ENCODE results near the gene AP2A2.
"Not testable (repeated sequence)": the region's sequence is repeated elsewhere in the genome, so short reads cannot be mapped to it uniquely, and the experiment has no call there.

The AP2A2 gene

DNA sequence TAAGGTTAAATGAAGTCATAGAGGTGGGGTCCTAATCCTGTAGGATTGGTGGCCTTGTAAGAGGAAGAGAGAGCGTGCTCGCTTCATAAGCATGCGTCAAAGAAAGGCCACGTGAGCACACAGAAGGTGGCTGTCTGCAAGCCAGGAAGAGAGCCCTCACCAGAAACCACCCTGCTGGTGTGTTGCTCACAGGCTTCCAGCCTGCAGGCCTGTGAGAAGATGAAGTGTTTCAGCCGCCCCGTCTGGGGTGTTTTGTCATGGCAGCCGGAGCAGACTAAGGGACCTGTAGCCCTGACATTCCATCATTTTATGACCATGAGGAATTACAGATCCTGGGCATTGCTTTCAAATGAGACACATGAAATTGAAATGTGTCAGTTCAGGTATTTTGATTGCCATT, 32.4 kb downstream of the AP2A2 start:
- TF ChIP-seq CTCF (conservative IDR thresholded peaks at IDR 0.05; ENCODE audit: low read depth): no peak
- CTCF ChIA-PET: interaction anchor here (0.9 kb wide), 1 partner anchor 41 kb away, joined by 4 read pairs; no protein-coding TSS in a partner anchor
- H3K27ac ChIP-seq: no peak overlapping the region
- POLR2A ChIA-PET (ENCODE audit: low non-redundant PET): no interaction called here
- DNase-seq (ENCODE audit: low spot score): no peak

DNA sequence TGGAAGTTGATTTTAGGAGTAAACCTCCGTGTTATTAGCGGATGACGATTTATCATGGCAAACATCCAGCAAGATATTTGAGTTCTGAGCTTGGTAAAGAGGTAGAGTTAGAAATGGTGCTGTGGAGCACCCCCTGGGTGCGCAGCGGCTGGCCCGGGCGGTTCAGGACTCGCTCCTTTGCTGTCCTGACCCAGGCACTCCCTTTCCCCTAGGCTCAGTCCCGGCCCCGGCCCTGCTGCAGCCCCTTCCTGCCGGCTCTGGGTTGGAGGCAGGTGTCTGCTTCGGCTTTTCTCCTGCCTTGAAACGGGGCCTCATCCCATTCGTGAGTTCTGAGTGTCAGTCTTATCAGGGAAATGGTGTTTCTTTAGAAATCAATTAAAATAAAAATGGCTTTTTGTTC, 33.4 kb downstream of the AP2A2 start:
- 0 out of 2 replicates have a peak overlapping the region, but pooled peaks have one; percentile 29 for H3K27ac ChIP-seq
- ChIA-PET POLR2A (ENCODE audit: low non-redundant PET) (no interaction called here), CTCF (no interaction called here)
- DNase-seq (ENCODE audit: low spot score): no peak
- no peak for TF ChIP-seq CTCF (conservative IDR thresholded peaks at IDR 0.05; ENCODE audit: low read depth)

- H3K27ac ChIP-seq: no peak overlapping the region
- no peak for TF ChIP-seq CTCF (conservative IDR thresholded peaks at IDR 0.05; ENCODE audit: low read depth)
- POLR2A ChIA-PET (ENCODE audit: low non-redundant PET): no interaction called here
- CTCF ChIA-PET: interaction anchor here (0.6 kb wide), 1 partner anchor 30 kb away, joined by 5 read pairs; no protein-coding TSS in a partner anchor
- DNase-seq (ENCODE audit: low spot score): no peak
These were observed 33.9 kb downstream of the AP2A2 start for GRCh38 chr11:959608-960007.

DNA sequence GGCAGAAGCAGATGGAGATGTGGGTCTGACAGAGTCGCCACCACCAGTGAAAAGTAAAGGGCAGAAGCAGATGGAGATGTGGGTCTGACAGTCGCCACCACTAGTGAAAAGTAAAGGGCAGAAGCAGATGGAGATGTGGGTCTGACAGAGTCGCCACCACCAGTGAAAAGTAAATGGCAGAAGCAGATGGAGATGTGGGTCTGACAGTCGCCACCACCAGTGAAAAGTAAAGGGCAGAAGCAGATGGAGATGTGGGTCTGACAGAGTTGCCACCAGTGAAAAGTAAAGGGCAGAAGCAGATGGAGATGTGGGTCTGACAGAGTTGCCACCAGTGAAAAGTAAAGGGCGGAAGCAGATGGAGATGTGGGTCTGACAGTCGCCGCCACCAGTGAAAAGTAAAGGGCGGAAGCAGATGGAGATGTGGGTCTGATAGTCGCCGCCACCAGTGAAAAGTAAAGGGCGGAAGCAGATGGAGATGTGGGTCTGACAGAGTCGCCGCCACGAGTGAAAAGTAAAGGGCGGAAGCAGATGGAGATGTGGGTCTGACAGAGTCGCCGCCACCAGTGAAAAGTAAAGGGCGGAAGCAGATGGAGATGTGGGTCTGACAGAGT, 35.7 kb downstream of the AP2A2 start:
- CTCF ChIA-PET; DNase-seq (ENCODE audit: low spot score); H3K27ac ChIP-seq; POLR2A ChIA-PET (ENCODE audit: low non-redundant PET): not testable (repeated sequence)

DNA sequence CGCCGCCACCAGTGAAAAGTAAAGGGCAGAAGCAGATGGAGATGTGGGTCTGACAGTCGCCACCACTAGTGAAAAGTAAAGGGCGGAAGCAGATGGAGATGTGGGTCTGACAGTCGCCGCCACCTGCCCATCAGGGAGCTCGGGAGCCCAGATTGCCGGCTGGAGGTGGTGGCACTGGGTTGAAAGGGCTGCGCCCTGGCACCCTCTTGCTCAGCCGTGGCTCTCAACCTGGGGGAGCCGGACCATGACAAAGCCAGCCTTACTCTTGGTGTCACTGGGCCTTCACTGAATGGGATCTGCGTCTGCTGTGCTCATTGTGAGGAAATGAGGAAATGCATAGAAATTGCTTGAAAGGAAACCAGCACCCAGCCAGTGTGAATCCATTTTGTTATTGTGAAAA, 36.3 kb downstream of the AP2A2 start:
- no peak for DNase-seq (ENCODE audit: low spot score)
- TF ChIP-seq CTCF (conservative IDR thresholded peaks at IDR 0.05; ENCODE audit: low read depth): no peak
- CTCF ChIA-PET: no interaction called here
- POLR2A ChIA-PET (ENCODE audit: low non-redundant PET): no interaction called here
- H3K27ac ChIP-seq: no peak overlapping the region

DNA sequence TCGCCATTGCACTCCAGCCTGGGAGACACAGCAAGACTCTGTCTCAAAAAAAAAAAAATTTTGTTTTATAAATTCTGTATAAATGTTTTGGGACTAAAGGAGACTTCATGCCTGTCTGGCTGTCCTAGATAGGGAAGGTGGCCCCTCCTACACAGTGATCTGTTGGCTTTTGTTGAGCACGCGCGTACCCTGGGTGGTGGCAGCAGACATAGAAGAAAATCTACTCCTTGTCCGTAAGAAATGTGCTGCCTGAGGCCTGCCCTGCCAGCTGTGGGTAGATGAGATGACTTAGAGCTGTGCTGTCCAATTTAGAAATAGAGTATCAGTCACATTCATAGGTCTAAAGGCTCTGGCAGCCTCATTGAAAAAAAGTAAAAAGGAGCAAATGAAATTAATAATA, 37.0 kb downstream of the AP2A2 start:
- TF ChIP-seq CTCF (conservative IDR thresholded peaks at IDR 0.05; ENCODE audit: low read depth): no peak
- ChIA-PET POLR2A (ENCODE audit: low non-redundant PET) (no interaction called here), CTCF (no interaction called here)
- no peak for DNase-seq (ENCODE audit: low spot score)
- H3K27ac ChIP-seq: no peak overlapping the region

GRCh38 chr11:963852-964251, 38.2 kb downstream of the AP2A2 start:
- CTCF ChIA-PET: no interaction called here
- POLR2A ChIA-PET (ENCODE audit: low non-redundant PET): no interaction called here
- H3K27ac ChIP-seq: no peak overlapping the region
- no peak for TF ChIP-seq CTCF (conservative IDR thresholded peaks at IDR 0.05; ENCODE audit: low read depth)
- DNase-seq (ENCODE audit: low spot score): no peak

Measured in RWPE1 (cell line).